ENCODE measurements around the gene SLIT1. TPM values are rescaled to one million over a fixed set of nuclear protein-coding genes. Genes with fewer than 3 reads are reported as not detected.

The SLIT1 gene
- total RNA-seq, 1 donor from 2014 or later: 0.12 TPM

Other genes starting within 250 kb of the SLIT1 start
- gene ARHGAP19, start 106.7 kb upstream of the SLIT1 start, total RNA-seq: 8.8 and 14.9 TPM in 2 replicates
- 1.1 and 1.2 TPM in 2 replicates for gene FRAT1, start 133.3 kb upstream of the SLIT1 start, total RNA-seq
- 6.3 and 11.4 TPM in 2 replicates for gene FRAT2, start 148.8 kb upstream of the SLIT1 start, total RNA-seq
- gene RRP12, start 215.4 kb upstream of the SLIT1 start, total RNA-seq: 23.5 and 46.3 TPM in 2 replicates
- gene PGAM1, start 240.2 kb upstream of the SLIT1 start, total RNA-seq: 629 and 772 TPM in 2 replicates